ENCODE results near the gene LINGO3. TPM values are rescaled to one million over a fixed set of nuclear protein-coding genes. Genes with fewer than 3 reads are reported as not detected.

LINGO3 gene
- polyA plus RNA-seq, 1 donor (not counting 4 experiments of a cell fraction or from before 2014, with no cell fraction given), result not detected

DNA sequence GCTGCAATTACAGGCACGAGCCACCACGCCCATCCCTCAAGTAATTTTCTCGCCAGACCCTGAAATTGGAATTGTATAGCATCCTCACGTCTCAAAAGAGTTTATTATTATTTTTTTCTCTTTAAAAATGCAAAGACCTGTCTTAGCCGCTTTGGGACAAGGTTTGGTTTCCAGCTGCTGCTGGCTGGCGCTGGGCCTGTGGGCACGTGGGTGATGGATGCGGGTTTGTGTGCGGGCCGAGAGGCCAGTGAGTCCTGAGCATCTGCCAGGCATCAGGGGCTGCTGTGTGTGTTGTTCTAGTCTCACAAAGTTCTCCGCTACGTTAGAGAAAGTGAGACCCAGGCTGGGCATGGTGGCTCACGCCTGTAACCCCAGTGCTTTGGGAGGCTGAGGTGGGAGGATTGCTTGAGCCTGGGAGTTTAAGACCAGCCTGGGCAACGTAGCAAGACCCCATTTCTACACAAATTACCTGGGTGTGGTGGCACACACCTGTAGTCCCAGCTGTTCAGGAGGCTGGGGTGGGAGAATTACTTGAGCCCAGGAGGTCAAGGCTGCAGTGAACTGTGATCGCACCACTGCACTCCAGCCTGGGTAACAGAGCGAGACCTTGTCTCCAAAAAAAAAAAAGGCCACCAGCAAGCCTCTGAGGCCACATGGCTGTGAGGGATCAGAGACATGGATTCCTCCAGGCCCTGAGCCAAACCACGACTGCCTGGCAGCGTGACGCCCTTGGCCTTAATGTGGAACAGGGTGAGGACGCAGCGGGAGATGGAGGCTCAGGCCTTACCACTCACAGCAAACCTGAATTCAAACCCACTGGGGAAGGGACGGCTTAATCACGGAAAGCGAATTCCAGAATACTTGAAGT lies 47.4 kb upstream of the LINGO3 start:
- Histone ChIP-seq H3K9me3 (ENCODE audit: control insufficient read depth, low read depth, low read length) (no peaks in the 10 kb centered on the region), H2AFZ (ENCODE audit: control insufficient read depth, low read length) (no peak overlapping the region), H3K27me3 (ENCODE audit: control insufficient read depth, extremely low read depth, insufficient read depth, low read length) (peaks cover 24% of the 10 kb centered on the region), H3K79me2 (ENCODE audit: control insufficient read depth, insufficient read depth, low read length) (no peaks in the 10 kb centered on the region), H4K20me1 (ENCODE audit: control insufficient read depth, extremely low read depth, insufficient read depth, low read length) (peaks cover 3% of the 10 kb centered on the region), H3K4me1 (ENCODE audit: control insufficient read depth, extremely low read depth, insufficient read depth, low read length) (no peaks in the 10 kb centered on the region), H3K36me3 (ENCODE audit: control insufficient read depth in 2 of 2, extremely low read depth in 1 of 2, insufficient read depth in 2 of 2, low read length in 2 of 2) (peaks cover 0 to 6% of the 10 kb centered on the region in 2 experiments), H3K4me3 (ENCODE audit: control insufficient read depth in 2 of 3, extremely low read depth in 1 of 3, insufficient read depth in 2 of 3, low read depth in 1 of 3, low read length in 3 of 3) (no peak overlapping the region), H3K9me1 (ENCODE audit: control insufficient read depth, extremely low read depth, insufficient read depth, low read length) (no peaks in the 10 kb centered on the region), H3K9ac (ENCODE audit: control insufficient read depth, extremely low read depth, insufficient read depth, low read length) (no peak overlapping the region), H3K4me2 (ENCODE audit: control insufficient read depth, extremely low read depth, insufficient read depth, low read depth, low read length) (no peak overlapping the region), H3K27ac (ENCODE audit: control insufficient read depth, insufficient read depth, low read length) (no peak overlapping the region)
- FAIRE-seq (no peak), DNase-seq (ENCODE audit: low read depth, low spot score) (no peak)
- TF ChIP-seq EZH2 (IDR thresholded peaks at IDR 0.05; ENCODE audit: low read length), result no peak
- TF ChIP-seq, protein P1, sequence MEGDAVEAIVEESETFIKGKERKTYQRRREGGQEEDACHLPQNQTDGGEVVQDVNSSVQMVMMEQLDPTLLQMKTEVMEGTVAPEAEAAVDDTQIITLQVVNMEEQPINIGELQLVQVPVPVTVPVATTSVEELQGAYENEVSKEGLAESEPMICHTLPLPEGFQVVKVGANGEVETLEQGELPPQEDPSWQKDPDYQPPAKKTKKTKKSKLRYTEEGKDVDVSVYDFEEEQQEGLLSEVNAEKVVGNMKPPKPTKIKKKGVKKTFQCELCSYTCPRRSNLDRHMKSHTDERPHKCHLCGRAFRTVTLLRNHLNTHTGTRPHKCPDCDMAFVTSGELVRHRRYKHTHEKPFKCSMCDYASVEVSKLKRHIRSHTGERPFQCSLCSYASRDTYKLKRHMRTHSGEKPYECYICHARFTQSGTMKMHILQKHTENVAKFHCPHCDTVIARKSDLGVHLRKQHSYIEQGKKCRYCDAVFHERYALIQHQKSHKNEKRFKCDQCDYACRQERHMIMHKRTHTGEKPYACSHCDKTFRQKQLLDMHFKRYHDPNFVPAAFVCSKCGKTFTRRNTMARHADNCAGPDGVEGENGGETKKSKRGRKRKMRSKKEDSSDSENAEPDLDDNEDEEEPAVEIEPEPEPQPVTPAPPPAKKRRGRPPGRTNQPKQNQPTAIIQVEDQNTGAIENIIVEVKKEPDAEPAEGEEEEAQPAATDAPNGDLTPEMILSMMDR (optimal IDR thresholded peaks at IDR 0.05 in 1 of 3, IDR thresholded peaks at IDR 0.05 in 1 of 3, conservative IDR thresholded peaks at IDR 0.05 in 1 of 3; ENCODE audit: extremely low read depth in 1 of 3, insufficient read depth in 2 of 3, low read length in 3 of 3), result no peak
- dilution Hi-C loops (cut with MboI; ENCODE audit: extremely low pct_ligation_motif_present, low sequenced_read_pairs), result no loop called here

GRCh38 chr19:2354670-2355069 lies 46.7 kb upstream of the LINGO3 start:
- H3K4me2 ChIP-seq (ENCODE audit: control insufficient read depth, extremely low read depth, insufficient read depth, low read depth, low read length), result no peak overlapping the region
- FAIRE-seq, result no peak
- peaks cover 3% of the 10 kb centered on the region for H4K20me1 ChIP-seq (ENCODE audit: control insufficient read depth, extremely low read depth, insufficient read depth, low read length)
- TF ChIP-seq, protein P1 (optimal IDR thresholded peaks at IDR 0.05 in 1 of 3, IDR thresholded peaks at IDR 0.05 in 1 of 3, conservative IDR thresholded peaks at IDR 0.05 in 1 of 3; ENCODE audit: extremely low read depth in 1 of 3, insufficient read depth in 2 of 3, low read length in 3 of 3), result no peak
- TF ChIP-seq EZH2 (IDR thresholded peaks at IDR 0.05; ENCODE audit: low read length), result no peak
- H3K79me2 ChIP-seq (ENCODE audit: control insufficient read depth, insufficient read depth, low read length), result no peaks in the 10 kb centered on the region
- H3K36me3 ChIP-seq (ENCODE audit: control insufficient read depth in 2 of 2, extremely low read depth in 1 of 2, insufficient read depth in 2 of 2, low read length in 2 of 2), result peaks cover 0 to 11% of the 10 kb centered on the region in 2 experiments
- no peaks in the 10 kb centered on the region for H3K4me1 ChIP-seq (ENCODE audit: control insufficient read depth, extremely low read depth, insufficient read depth, low read length)
- dilution Hi-C loops (cut with MboI; ENCODE audit: extremely low pct_ligation_motif_present, low sequenced_read_pairs), result no loop called here
- no peak overlapping the region for H3K27ac ChIP-seq (ENCODE audit: control insufficient read depth, insufficient read depth, low read length)
- H3K9me3 ChIP-seq (ENCODE audit: control insufficient read depth, low read depth, low read length), result no peaks in the 10 kb centered on the region
- H3K4me3 ChIP-seq (ENCODE audit: control insufficient read depth in 2 of 3, extremely low read depth in 1 of 3, insufficient read depth in 2 of 3, low read depth in 1 of 3, low read length in 3 of 3), result no peak overlapping the region
- no peak overlapping the region for H2AFZ ChIP-seq (ENCODE audit: control insufficient read depth, low read length)
- no peaks in the 10 kb centered on the region for H3K9me1 ChIP-seq (ENCODE audit: control insufficient read depth, extremely low read depth, insufficient read depth, low read length)
- H3K9ac ChIP-seq (ENCODE audit: control insufficient read depth, extremely low read depth, insufficient read depth, low read length), result no peak overlapping the region
- peaks cover 17% of the 10 kb centered on the region for H3K27me3 ChIP-seq (ENCODE audit: control insufficient read depth, extremely low read depth, insufficient read depth, low read length)
- no peak for DNase-seq (ENCODE audit: low read depth, low spot score)

Data from keratinocyte (primary cell).